PC-9 (cell line): ENCODE data around the gene HES3. TPM values are rescaled to one million over a fixed set of nuclear protein-coding genes. Genes with fewer than 3 reads are reported as not detected.

ENCODE experiments used
- BruUV-seq: library from RNA; stranded (reverse); fragments of 400-500 nt; replicated peaks from 2 replicates; lab custom pipeline; 2021; lab: Mats Ljungman, UMichigan
- CTCF ChIA-PET: fragments of 300-600 bp; sonication (Branson Sonifier 250); formaldehyde crosslinking; loops from one replicate; lab custom pipeline; 2022; ENCODE audit warnings: antibody characterized with exemption; lab: Charles Lee
- POLR2A ChIA-PET: fragments of 300-600 bp; sonication (Branson Sonifier 250); formaldehyde crosslinking; loops from one replicate; lab custom pipeline; 2022; ENCODE audit warnings: antibody characterized with exemption; ENCODE audit not compliant: unreplicated experiment; lab: Charles Lee
- DNase-seq, 2 experiments: peaks; one replicate each; pipeline versions ENCODE4 v3.0.0 to v3.0.0-alpha.2; 2015 to 2022; ENCODE audit warnings: mixed read lengths in 1 of 2
- H2AFZ ChIP-seq: fragments of 200-600 bp; sonication (generic); 2 replicates; pipeline ENCODE4 v1.8.1; 2017; ENCODE audit warnings: antibody characterized with exemption
- H3F3A ChIP-seq: fragments of 200-600 bp; sonication (generic); 2 replicates; pipeline ENCODE4 v1.8.1; 2017; ENCODE audit warnings: antibody characterized with exemption, mild to moderate bottlenecking, low read depth; ENCODE audit not compliant: insufficient read depth
- H3K27ac ChIP-seq: fragments of 200-600 bp; sonication (generic); 2 replicates; pipeline ENCODE4 v1.6.1; 2016; ENCODE audit warnings: mixed run types
- H3K27me3 ChIP-seq: fragments of 200-600 bp; sonication (generic); 2 replicates; pipeline ENCODE4 v1.6.1; 2016; ENCODE audit warnings: low read depth, mixed run types; ENCODE audit not compliant: insufficient read depth
- H3K36me3 ChIP-seq: fragments of 200-600 bp; sonication (generic); 2 replicates; pipeline ENCODE4 v1.6.1; 2016; ENCODE audit warnings: low read depth, mixed run types
- H3K4me1 ChIP-seq: fragments of 200-600 bp; sonication (generic); replicated peaks from 2 replicates; pipeline ENCODE4 v1.6.1; 2016; ENCODE audit warnings: mixed run types; ENCODE audit not compliant: insufficient read depth
- H3K4me2 ChIP-seq: fragments of 200-600 bp; sonication (generic); 2 replicates; pipeline ENCODE4 v1.6.1; 2017; ENCODE audit warnings: mixed run types
- H3K4me3 ChIP-seq: fragments of 200-600 bp; sonication (generic); 2 replicates; pipeline ENCODE4 v1.6.1; 2016; ENCODE audit warnings: mixed run types
- H3K79me2 ChIP-seq: fragments of 200-600 bp; sonication (generic); 2 replicates; pipeline ENCODE4 v1.6.1; 2017; ENCODE audit warnings: low read depth, mixed run types
- H3K9me2 ChIP-seq: fragments of 200-600 bp; sonication (generic); 2 replicates; pipeline ENCODE4 v1.8.1; 2017; ENCODE audit warnings: mild to moderate bottlenecking; ENCODE audit not compliant: insufficient read depth
- H3K9me3 ChIP-seq: fragments of 200-600 bp; sonication (generic); 2 replicates; pipeline ENCODE4 v1.8.1; 2016; ENCODE audit warnings: low read depth; ENCODE audit not compliant: insufficient read depth
- H4K20me1 ChIP-seq: fragments of 200-600 bp; sonication (generic); 2 replicates; pipeline ENCODE4 v1.8.1; 2017; ENCODE audit not compliant: insufficient read depth
- CTCF ChIP-seq: fragments of 200-600 bp; sonication (generic); conservative IDR thresholded peaks from 2 replicates; pipeline ENCODE4 v1.6.1; 2017; ENCODE audit warnings: mixed run types, antibody characterized with exemption, mild to moderate bottlenecking, moderate library complexity
- EZH2 ChIP-seq: fragments of 200-600 bp; sonication (generic); IDR thresholded peaks from 2 replicates; pipeline ENCODE4 v1.8.0; 2017; ENCODE audit warnings: antibody characterized with exemption, low read depth
- intact Hi-C: fragments of 100-400 bp; cut with micrococcal nuclease; formaldehyde crosslinking; loops from one replicate; pipeline ENCODE4 v1.10.0; 2022; ENCODE audit not compliant: unreplicated experiment
- total RNA-seq: library from RNA; stranded (reverse); gene quantifications from 2 replicates; pipeline ENCODE4 v1.2.3, GENCODE V29; 2021

The HES3 gene
- total RNA-seq, 1 experiment from 2014 or later, result not detected

GRCh38 chr1:6266641-6267040 lies 22.7 kb downstream of the HES3 start:
- CTCF ChIA-PET, result no interaction called here
- TF ChIP-seq CTCF, result no peak
- TF ChIP-seq EZH2, result no peak
- Histone ChIP-seq H3K79me2 (no peaks in the 10 kb centered on the region), H3K4me1 (no peaks in the 10 kb centered on the region), H4K20me1 (no peaks in the 10 kb centered on the region), H2AFZ (no peak overlapping the region), H3K4me3 (no peak overlapping the region), H3K36me3 (no peaks in the 10 kb centered on the region), H3K27me3 (no peaks in the 10 kb centered on the region), H3K27ac (no peak overlapping the region), H3K4me2 (no peak overlapping the region), H3K9me2 (no peaks in the 10 kb centered on the region), H3K9me3 (no peaks in the 10 kb centered on the region), H3F3A (no peaks in the 10 kb centered on the region)
- no TSS peak for BruUV-seq
- intact Hi-C loops, result no loop called here
- DNase-seq, result no peak
- POLR2A ChIA-PET, result no interaction called here

GRCh38 chr1:6267686-6268322 lies 23.8 kb downstream of the HES3 start:
- POLR2A ChIA-PET, result no interaction called here
- no peak for DNase-seq
- H3K4me2 ChIP-seq, result no peak overlapping the region

GRCh38 chr1:6268415-6268814 lies 24.4 kb downstream of the HES3 start:
- no peaks in the 10 kb centered on the region for H3K9me2 ChIP-seq
- no peaks in the 10 kb centered on the region for H4K20me1 ChIP-seq
- H3K27me3 ChIP-seq, result no peaks in the 10 kb centered on the region
- H2AFZ ChIP-seq, result no peak overlapping the region
- no peaks in the 10 kb centered on the region for H3K36me3 ChIP-seq
- H3K4me1 ChIP-seq, result no peaks in the 10 kb centered on the region
- no peaks in the 10 kb centered on the region for H3K9me3 ChIP-seq
- no peaks in the 10 kb centered on the region for H3F3A ChIP-seq
- POLR2A ChIA-PET, result no interaction called here
- no peak overlapping the region for H3K4me3 ChIP-seq
- no peak overlapping the region for H3K27ac ChIP-seq
- no peak overlapping the region for H3K4me2 ChIP-seq
- CTCF ChIA-PET, result no interaction called here
- no peaks in the 10 kb centered on the region for H3K79me2 ChIP-seq
- DNase-seq, result no peak
- intact Hi-C loops, result no loop called here
- TF ChIP-seq EZH2 (no peak), CTCF (no peak)
- BruUV-seq, result no TSS peak

More at GRCh38 chr1:6267686-6268322, 23.8 kb downstream of the HES3 start:
- Histone ChIP-seq H3K4me1 (no peaks in the 10 kb centered on the region), H3K27ac (no peak overlapping the region), H3K79me2 (no peaks in the 10 kb centered on the region), H4K20me1 (no peaks in the 10 kb centered on the region), H3K4me3 (no peak overlapping the region), H3K27me3 (no peaks in the 10 kb centered on the region), H3F3A (no peaks in the 10 kb centered on the region), H2AFZ (no peak overlapping the region), H3K9me2 (no peaks in the 10 kb centered on the region), H3K9me3 (no peaks in the 10 kb centered on the region), H3K36me3 (no peaks in the 10 kb centered on the region)
- TF ChIP-seq CTCF, result no peak
- no peak for TF ChIP-seq EZH2
- intact Hi-C loops, result no loop called here
- CTCF ChIA-PET, result no interaction called here
- no TSS peak for BruUV-seq
